Measurements from ENCODE around the gene ELMO1.

The ELMO1 gene

DNA sequence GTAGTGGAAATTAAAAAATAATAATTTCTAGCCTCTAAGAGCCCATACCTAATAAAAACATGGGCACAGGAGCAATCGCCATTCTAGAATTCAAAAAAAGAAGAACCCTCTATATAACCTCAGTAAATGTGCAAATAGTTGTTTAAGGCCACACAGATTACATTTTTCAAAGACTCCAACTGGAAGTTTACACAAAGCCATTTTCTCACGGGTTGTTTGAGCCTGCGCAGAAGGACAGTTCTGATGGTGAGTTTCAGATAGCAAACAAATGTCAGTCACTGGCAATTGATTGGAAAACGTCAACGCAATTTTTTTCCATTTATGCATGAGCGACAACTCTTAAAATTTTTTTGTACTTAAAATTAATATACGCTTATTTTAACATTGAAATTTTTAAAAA, 23.0 kb upstream of the ELMO1 start:
- no peak for DNase-seq (ENCODE audit: low read depth)

DNA sequence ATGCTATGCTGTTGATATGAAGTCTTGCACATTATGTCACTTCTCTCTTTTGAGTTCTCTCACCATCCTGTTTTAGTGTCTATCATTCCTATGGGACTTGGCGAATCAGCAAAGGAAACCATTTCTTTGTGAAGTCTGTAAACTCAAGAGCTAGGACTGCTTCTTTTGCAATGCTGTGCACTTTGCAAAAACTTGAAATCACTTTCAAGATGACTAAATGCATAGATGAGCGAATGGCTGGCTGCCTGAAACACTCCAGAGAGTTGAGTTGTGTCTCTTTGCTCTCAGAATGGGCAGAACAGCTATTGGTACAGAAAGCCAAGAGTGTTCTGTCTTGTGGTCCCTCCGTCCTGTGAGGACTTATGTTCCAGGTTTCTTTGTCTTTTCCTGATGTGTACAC, 18.3 kb upstream of the ELMO1 start:
- no peak for DNase-seq (ENCODE audit: low read depth)

DNA sequence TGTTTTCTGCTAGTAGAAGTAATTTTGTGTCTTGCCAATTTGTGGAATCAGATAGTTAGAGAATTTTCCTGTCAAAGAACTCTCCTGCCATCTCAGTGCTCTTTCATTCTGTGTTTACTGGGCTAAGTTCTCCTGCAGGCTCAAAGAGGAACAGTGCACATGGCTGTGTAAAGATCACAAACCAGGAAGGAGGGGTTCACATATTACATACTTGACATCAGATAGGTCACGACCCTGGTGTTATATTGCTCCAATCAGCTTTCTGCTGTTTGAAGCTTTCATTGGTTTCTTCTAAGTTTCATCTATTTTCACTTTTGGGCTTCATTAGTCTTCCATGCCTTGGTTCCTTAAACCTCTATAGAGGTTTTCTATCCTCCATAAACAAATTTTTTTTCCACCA, 13.5 kb upstream of the ELMO1 start:
- DNase-seq (ENCODE audit: low read depth) = no peak

DNA sequence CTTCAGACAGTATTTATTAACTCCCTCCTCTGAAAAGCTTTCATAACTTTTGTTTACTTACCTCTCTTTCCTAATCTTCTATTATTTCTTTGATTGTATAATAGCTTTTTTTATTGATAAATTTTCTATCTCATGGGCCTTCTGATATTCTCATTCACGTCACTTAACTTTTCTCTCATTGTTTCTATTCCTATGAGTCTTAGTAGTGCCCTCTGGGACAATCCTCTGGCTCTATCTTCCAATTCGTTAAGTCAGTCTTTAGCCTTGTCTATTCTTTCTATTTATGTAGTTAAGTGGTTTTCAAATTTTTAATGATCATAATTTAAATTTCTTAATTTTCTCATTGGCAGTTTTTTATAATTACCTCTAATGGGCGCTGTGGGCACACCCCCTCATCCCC, 6.4 kb upstream of the ELMO1 start:
- DNase-seq (ENCODE audit: low read depth) = no peak

DNA sequence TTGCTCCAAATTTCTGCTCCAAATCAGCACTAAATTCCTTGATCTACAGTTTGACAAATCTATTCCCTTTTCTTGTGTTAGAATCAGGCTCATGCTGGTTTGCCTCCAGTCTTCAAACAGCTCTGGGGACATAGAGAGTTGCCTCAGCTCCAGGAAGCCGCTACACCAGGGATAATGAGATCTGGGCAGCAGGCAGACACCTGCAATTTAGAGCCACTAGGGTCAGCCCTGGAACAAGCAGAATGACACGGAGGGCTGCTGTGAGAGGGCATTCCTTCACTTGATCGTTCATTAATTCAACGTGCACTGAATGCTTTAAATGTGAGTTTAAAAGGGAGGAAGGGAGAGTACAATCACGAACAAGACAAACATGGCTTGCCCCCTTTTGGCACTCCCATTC, 3.7 kb upstream of the ELMO1 start:
- no peak for DNase-seq (ENCODE audit: low read depth)

DNA sequence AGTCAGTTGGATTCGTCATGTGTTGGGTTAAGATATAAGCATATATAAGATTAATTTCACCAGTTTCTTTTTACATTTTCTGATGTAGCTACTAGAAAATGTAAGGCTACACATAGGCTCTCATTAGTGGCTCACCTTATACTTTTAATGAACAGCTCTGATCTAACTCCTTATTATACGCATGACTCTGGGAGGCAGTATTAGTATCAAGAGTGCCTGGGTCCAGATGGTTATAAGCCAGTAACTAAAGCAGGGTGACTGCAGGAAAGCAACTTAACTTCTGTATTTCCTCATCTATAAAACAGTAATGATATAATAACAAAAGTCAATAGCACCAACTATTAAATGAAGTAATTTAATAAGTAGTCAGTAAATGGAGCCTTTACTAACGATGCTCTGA, 1.4 kb upstream of the ELMO1 start:
- DNase-seq (ENCODE audit: low read depth) = no peak

DNA sequence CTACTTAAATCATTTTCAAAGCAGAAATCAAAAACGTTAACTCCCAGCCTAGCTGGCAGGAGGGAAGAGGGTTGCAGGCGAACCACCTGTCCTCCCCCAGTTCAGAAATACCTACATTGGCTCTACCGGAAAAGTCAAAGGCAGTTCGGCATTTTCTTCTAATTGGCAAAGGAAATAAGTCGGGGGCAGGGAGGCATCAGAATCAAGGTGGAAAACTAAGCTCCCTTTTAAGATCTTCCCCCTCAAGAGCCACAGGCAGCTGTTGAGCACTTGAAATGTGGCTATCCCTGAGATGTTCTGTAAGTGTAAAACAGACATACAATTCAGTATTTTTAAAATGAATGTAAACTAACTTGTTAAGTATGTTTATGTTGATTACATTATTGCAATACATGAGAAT, 957 bp upstream of the ELMO1 start:
- no peak for DNase-seq (ENCODE audit: low read depth)

DNA sequence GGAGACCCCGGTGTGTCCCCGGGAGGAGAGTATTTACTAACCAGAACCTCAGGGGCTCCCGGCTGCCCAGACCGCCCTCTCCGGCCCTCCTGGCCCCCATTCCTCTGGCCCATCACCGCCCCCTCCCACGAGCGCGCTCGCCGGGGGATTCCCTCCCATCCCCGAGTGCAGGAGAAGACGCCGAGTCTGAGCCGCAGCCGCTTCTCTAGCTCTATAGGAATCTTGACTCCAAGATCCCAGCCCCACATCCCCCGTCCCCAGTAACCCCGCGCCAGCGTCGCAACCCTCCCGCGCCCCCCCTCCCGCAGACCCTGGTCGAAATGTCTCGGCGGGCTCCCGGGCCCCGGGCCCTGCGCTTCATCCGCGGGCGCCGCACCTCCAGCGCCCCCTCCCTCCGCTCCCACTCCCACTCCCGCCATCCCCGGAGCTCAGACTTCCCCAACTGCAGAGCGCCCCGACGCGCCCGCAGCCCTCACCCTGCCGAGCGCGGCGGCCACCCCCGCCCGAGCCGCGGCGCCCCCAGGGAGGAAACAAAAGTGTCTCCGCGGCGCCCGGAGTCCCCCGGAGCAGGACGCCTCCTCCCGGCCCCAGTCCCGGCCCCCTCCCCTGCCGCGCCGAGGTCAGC, 541 bp downstream of the ELMO1 start:
- no peak for DNase-seq (ENCODE audit: low read depth)

DNA sequence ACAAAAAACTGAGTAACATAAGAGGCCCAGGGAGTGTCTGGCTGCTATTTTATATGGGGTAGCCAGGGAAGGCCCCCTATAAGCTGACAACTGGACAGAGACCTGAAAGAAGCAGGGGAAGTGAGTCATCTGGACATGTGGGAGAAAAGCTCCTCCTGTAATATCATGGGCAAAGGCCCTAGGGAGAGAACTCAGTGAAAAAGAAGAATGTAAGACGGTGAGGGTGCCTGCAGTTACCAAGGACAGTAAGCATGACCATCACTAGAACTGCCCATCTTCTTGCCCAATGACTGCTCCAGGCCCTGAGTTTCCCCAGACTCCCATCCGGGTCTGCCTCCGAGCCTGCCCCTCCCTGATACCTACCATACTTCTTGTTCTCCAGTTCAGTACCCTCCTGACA, 2.3 kb downstream of the ELMO1 start:
- DNase-seq (ENCODE audit: low read depth) = no peak

DNA sequence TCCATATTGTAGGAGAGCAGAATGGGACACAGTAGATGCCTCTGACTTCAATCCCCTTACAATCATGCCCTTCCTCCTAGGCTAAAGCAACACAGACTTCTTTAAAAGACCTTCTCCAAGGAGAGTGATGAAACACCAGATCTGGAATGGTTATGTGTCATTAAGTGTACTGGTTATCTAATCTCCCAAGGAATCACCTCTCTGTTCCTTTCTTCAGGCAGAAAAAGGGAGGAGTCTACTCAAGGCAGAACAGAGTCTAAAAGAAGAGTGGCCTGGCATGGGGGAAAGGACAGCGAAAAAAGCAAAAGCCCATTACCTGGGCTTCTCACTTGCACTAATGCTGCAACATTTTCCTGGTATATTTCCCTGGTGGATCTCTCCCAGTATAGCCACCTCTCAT, 2.9 kb downstream of the ELMO1 start:
- DNase-seq (ENCODE audit: low read depth) = no peak

DNA sequence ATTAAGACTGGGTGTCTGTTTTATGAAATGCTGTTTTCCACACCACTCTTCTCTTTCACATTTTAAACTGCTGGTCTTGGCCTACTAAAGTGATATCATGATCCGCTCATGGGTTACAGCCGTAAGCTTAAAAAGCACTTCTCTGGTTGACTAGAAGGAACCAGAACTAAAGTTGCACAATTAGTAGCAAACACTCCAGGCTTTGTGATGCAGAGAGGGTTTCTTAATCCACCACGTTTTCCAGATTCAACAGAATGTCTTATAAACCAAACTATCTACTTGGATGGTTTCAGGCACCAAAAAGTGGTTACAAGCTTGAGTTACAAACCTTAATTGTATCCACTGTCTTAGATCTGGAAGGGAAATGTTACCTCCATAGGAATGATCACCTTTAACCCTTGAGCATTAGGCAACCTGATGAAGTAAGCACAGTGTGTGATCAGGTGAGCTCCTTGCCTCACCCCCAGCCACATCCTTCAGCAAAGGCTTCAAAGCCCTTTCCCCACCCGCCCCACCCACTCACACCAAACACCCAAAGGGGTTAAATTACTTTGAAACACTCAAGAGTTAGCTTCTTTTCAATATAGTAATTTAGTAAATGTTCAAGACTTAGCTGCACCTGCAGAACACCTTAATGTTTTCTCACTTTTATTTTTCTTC, 3.5 kb downstream of the ELMO1 start:
- no peak for DNase-seq (ENCODE audit: low read depth)

DNA sequence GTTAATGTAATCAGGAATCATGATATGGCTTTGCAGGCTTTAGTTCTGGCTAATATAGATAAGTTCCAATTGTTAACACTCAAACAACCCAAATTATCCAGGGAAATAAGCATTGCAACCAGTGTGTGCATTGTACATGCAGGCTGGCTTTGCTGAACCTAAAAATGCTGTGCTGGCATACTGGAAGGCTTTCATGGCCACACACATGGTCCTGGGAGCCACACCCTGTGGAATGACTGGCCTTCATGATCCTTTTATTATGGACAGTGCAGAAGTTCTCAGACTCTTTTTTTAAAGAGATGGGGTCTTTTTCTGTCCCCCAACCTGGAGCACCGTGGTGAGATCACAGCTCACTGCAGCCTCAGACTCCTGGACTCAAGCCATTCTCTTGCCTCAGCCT, 5.0 kb downstream of the ELMO1 start:
- no peak for DNase-seq (ENCODE audit: low read depth)

DNA sequence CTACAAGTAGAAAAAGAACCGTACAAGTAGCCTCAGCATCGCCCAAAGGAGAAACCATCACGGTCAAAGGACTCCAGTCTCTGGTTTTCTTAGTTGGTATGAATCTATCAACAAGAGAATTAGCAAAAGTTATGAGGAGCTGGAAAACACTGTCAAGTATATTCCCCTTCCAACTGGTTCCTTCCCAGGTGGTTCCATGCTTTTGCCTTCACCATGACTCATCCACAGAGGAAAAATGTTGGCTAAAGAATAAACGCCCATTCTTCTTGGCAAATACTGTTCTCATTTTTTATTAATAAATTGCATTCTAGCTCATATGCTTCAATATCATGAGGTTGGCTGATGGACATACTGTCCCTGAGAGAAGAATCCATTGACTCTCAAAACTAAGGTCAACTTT, 6.4 kb downstream of the ELMO1 start:
- DNase-seq (ENCODE audit: low read depth) = no peak

DNA sequence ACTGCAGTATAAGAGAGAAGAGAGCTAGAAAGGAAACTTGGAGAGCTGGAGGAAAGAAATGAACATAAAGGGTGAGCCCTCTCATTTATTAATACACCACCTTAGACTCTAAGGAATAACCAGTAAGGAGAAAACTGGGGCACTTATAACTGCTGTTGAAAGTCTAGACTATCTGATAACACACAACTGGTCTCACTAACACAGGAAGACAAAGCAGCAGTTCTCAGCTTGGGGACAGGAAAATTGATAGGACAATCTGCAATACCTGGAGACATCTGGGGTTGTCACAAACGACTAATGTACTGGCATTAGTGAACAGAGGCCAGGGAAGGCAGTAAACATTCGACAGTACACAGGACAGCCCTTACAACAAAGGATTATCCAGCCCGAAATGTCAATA, 6.8 kb downstream of the ELMO1 start:
- DNase-seq (ENCODE audit: low read depth) = no peak

DNA sequence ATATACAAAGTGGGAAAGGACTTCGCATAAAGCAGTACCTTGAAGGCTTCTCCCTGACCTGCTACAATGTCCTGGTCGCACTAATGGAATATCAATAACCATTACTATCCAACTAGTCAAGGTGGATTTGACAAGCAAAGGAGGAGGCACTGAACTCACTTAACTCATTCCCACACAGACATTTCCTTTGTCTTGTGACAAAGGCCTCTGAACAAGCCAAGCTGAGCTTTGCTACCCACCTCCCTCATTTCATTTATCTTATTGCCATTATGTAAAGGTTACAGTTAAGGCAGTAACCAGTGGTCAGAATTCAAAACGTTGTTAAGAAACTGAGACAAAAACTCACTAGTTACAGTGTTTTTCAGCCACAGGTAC, 7.3 kb downstream of the ELMO1 start:
- no peak for DNase-seq (ENCODE audit: low read depth)

DNA sequence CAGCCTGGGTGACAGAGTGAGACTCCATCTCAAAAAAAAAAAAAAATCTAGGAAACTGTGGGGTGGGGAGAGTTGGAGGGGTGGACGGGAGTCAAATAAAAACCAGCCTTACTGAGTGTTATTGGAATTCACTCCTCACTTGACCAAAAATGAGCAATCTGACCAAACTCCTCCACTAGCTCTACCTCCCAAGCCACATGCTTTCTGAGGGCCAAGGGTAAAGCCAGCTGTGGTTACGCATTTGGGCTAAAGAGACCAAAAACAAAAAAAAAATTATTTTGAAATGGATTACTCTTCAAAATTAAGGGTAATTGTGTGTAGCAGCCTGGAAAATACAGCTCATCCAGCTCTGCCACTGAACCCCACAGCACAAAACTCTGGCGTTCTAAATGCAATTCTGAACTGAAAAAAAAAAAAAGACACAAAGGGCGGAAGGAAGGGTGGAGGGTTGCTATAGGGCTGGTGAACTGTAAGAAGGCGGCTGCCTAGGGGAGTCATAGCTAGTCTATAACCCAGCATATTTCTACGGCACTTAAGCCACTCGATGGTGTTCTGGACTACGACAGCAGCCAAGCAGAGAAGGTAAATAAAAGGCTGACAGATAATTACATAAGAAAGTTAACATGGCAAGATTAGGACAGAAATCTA, 7.8 kb downstream of the ELMO1 start:
- no peak for DNase-seq (ENCODE audit: low read depth)

DNA sequence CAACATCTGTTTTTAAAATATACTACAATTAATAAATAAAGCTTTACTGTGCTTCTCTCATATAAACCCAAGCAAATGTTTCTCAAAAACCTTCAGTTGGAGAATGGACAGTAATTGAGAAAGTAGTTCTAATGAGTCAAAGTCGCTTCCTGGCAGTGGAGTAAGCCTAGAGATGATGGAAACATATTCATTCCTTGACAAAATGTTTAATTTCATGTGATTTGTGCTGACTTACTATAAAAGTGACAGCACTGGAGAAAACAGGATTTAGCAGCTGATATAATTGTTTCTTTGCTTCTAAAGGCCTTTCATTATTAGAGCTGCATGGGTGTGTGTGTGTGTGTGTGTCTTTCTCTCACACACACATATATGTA, 9.0 kb downstream of the ELMO1 start:
- no peak for DNase-seq (ENCODE audit: low read depth)

DNA sequence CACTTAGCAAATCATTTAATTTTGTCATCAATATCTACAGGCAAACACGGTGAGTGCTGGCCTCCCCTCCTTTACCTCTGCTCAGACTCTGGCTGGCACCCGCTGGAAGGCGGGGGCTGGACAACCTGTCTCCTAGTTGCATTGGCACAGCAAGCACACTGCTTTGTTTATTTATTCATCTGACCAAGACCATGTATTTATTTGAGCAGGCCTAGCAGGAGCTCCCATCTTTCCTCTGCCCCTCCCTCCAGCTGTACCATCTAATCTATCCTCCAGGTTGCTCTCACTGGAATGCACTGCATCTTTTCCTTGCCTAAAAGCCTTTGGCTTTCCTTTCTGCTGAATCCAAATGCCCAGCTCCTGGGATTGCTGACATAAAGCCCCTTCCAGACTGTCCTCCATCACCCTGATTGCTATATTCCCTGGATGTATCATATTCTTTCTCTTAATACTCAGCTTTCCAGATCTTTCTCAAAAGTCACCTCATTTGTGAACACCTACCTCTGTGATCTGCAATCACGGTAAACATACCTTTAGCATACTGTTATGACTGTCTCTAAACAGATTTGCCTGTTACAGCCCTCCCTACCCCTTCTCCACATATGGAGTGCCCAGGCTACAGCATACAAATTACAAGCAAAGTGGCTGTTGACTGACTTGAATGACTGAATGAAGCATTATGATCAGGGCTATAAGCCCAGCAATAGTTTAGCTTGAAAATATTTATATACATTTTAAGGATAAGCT, 9.6 kb downstream of the ELMO1 start:
- DNase-seq (ENCODE audit: low read depth) = no peak

DNA sequence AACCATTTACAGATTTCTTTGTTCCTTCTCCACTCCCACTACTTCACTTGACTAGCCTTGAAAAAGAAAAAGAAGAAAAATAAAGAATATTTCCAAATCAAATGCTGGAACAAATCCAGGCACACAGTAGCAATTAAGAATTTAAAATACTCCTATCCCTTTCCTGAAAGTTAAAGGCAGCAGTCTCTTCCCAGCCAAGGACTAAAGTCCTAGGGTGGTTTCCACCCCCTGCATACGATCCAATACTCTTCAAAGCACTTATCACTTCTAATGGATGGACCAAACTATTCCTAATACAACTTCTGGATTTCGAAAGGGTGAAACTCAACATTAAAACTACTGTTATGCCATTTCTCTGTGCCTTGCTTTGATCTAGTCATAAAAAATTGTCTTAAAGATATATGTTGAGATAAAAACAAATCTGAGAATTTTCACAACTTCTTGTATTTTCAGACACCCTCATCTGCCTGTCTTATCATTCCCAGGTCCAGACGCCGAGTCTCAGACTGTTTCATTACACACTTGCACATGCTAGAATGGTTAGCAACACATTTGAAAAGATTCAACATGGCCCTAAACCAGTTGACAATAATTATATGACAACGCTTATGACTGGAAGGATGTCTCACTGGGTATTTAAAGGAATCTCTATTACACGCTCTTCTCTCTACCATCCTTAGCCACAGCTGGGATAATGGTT, 13.4 kb downstream of the ELMO1 start:
- no peak for DNase-seq (ENCODE audit: low read depth)

DNA sequence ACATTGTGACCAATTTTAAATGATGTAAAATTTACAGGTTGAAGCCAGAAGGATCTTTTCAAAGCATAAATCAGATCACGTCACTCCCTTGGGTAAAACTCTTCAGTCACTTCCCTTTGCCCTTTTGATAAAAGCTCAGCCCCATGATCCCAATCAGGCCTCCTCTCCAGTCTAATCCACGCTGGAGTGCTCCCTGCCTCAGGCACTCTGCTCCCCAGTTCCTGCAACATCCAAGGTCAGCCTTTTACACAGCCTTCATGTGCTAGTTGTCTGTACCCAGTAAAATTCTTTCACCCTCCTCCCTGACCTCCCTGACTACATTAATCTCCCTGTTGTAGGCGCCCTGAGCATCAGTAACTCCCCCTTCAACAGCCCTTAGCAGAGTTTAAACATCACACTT, 14.1 kb downstream of the ELMO1 start:
- no peak for DNase-seq (ENCODE audit: low read depth)

DNA sequence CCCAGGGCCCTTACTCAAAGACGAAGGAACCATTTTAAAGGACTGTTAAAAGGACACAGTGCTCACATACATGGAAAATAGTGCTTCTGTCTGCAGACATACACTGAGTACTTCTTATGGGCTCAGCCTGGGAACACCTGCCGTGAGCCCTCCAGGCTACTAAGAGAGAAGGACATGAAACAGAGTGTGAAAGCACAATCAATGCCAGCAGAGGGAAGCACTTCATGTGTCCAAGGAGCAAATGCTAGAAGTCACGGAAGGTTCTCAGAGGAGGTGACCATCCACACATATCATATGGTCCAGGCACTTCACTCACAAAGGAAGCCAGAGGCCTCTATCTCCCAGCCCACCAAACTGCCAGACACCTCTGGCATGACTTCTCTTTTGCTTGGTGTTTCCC, 15.5 kb downstream of the ELMO1 start:
- DNase-seq (ENCODE audit: low read depth) = no peak

DNA sequence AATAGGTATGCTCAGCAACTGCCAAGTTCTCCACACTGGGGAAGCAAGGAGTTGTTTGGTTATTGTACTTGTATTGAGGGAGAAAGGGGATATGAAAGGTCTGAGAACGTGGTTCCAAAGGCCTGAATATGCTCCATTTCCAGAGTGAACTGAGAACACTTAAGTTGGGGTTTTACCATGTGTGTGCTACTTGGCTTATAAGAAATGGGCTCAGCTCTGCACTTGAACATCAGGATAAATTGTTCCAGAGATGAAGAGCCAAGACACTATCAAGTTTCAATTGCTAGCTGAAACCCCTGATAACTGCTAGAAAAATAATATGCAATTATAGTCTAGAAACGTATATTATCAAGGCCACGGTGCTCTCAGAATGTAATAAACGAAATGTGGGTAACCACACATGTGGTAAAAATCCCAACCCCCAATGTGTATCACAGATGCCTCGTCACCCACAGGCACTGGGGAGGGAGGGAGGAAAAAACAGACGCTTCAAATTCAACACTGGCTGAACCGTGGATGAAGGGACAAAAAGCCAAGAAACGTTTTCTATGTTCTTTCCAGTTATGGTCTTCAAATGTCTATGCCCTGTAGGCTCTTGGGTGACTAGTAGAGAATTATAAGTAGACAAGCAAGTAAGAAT, 16.3 kb downstream of the ELMO1 start:
- no peak for DNase-seq (ENCODE audit: low read depth)

Data from stimulated activated CD8-positive, alpha-beta memory T cell treated with anti-CD3 and anti-CD28 coated beads, Interleukin-12 subunit alpha, Interleukin-12 subunit beta, amount 100 ng/mL, for 1 hour (primary cell).